ENCODE measurements around the gene GSTA5.
"Not testable (repeated sequence)": the region's sequence is repeated elsewhere in the genome, so short reads cannot be mapped to it uniquely, and the experiment has no call there.

The GSTA5 gene

DNA sequence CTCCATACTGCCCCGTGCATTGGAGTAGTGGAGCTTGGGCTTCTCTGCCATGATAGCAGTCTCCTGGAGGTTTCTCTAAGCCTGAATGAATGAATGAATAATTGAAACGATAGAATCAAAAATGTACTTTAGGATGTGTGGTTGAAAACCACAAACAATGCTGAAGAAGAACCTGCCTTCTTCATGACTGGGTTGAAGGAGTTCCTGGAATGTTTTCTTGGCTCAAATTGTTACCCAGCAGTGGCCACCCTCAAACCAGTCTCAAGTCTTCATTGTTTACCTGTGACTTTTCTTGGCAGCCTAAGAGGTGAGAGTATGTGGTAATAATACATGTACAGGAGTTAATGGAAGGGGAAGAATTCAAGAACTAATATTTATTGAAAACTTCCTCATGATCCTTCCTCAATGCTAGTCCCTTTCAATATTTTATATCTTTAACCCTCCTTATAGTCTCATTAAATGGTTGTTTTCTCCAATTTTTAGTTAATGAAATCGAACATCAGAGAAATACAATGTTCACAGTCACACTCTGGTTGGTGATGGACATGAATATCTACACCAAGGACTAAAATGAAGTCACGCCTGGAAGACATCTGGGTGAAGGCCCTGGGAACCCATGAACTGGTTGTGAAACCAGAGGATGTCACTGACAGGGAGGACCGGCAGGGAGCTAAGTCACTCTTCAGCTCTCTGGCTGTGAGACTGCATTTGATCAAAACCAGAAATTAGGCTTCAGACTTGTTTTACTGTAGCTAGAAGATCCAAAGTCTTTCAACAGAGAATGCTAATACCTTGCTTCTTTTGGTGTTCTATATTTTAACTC is at the start of gene GSTA5:
GSTA5 (minus strand) TSS at position 51 of the 823 bp plus-strand sequence.
- Mint-ChIP-seq H3K9me3 (no peaks in the 10 kb centered on the region), H3K27ac (no peak within 1 kb of the TSS), H3K4me1 (ENCODE audit: low read depth) (no peaks in the 10 kb centered on the region), H3K27me3 (ENCODE audit: low read depth) (peaks cover 22% of the 10 kb centered on the region), H3K36me3 (ENCODE audit: low read depth) (no peaks in the 10 kb centered on the region), H3K4me3 (no peak within 1 kb of the TSS)
- no peak for DNase-seq (ENCODE audit: low spot score)

DNA sequence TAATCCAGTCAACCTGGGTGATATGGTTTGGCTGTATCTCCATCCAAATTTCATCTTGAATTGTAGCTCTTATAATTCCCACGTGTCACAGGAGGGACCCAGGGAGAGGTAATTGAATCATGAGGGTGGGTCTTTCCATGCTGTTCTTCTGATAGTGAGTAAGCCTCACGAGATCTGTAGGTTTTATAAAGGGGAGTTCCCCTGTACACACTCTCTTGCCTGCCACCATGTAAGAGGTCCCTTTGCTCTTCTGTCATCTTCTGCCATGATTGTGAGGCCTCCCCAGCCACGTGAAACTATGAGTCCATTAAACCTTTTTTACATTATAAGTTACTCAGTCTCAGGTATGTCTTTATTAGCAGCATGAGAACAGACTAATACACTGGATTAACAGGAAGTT is 49.4 kb upstream of the GSTA5 start:
- no peaks in the 10 kb centered on the region for H3K27me3 Mint-ChIP-seq (ENCODE audit: low read depth)
- no peak for DNase-seq (ENCODE audit: low spot score)
- H3K27ac Mint-ChIP-seq = no peak overlapping the region
- no peak overlapping the region for H3K4me3 Mint-ChIP-seq
- peaks cover 8% of the 10 kb centered on the region for H3K4me1 Mint-ChIP-seq (ENCODE audit: low read depth)
- no peaks in the 10 kb centered on the region for H3K9me3 Mint-ChIP-seq
- H3K36me3 Mint-ChIP-seq (ENCODE audit: low read depth) = no peaks in the 10 kb centered on the region

DNA sequence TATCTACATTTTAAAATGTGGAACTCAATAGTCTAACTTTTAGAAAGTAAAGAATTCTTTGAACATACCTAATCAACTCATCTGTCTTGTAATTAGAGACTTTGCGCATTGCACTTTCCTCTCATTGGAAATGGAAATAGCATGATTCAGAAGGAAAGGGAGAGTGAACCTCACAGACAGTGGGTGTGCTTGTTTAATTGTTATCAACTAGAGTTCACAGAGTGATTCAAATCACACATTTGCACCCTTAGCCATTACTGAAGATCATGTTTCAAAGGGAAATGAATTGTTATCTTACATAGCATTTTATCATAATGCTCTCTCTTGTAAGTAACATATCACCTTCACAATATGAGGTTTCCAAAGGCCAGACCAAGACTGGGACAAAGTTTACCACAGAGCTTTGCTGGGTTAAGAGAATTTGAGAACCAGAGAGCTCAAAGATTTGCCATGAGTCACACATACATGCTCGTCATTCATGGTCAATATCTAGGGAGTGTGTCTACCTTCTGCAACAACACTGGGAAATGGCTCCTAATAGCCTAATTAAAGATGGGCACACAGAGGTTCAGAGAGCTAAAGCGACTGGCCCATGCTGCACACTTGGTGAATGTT is 47.4 kb upstream of the GSTA5 start:
- Mint-ChIP-seq H3K27me3 (ENCODE audit: low read depth) (no peaks in the 10 kb centered on the region), H3K9me3 (no peaks in the 10 kb centered on the region), H3K4me3 (no peak overlapping the region), H3K36me3 (ENCODE audit: low read depth) (no peaks in the 10 kb centered on the region), H3K4me1 (ENCODE audit: low read depth) (peaks cover 3% of the 10 kb centered on the region), H3K27ac (no peak overlapping the region)
- DNase-seq (ENCODE audit: low spot score) = peak; percentile 42

DNA sequence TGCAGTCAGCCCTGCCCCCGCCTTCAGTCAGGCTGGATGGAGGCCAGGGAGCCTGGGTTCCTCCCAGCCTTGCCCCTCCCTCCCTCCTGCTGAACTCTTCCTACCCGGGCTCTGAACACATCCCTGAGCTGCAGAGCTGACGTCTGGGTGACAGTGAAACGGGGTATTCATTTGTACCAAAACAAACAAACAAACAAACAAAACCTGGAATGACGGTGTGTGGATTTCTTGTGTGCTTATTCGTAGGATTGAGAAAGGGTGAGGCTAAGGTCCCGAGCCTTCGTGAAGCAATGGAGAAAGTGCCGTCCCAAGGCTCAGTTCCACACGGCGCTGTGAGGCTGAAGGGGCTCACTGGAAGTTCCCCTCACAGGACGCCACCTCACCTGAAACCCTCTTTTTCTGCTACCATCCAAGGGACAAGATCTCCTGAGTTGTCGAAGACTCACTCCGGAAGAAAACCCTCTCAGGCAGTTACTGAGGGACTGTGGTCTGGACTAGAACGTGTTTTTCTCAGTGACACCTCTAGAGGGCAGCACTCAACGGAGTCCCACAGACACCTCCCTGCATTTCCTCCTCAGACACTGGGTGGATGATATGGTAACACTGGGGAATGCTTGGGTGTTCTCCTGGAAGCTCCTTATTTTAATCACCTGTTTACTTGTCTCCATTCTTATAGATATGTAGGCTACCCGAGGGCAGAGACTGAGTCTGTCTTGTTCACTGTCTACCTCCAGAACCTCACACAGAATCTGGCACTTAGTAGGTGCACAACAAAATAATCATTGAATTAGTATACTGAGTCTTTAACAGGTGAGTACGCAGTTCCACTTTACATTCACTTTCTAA is 41.6 kb upstream of the GSTA5 start:
- peak; percentile 64 for DNase-seq (ENCODE audit: low spot score)
- Mint-ChIP-seq H3K9me3 (no peaks in the 10 kb centered on the region), H3K4me1 (ENCODE audit: low read depth) (peaks cover 10% of the 10 kb centered on the region), H3K36me3 (ENCODE audit: low read depth) (no peaks in the 10 kb centered on the region), H3K27ac (no peak overlapping the region), H3K27me3 (ENCODE audit: low read depth) (no peaks in the 10 kb centered on the region), H3K4me3 (peak overlapping the region; percentile 82)

DNA sequence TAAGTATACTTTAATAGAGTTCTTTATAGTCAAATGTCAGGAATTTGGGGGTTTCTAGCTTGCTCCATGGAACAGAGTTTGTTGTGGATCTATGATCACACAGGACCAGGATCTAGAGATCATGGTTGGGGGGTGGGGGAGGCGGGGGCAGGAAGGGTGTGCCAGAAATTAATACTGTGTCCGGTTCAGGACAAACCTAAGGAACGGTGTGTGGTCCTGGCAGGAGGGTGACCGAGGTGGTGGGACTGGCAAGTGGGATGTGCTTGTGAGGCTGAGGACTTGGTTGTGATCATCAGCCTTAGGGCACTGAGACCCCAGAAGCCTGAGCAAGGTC is 41.0 kb upstream of the GSTA5 start:
- H3K27me3 Mint-ChIP-seq (ENCODE audit: low read depth) = no peaks in the 10 kb centered on the region
- H3K9me3 Mint-ChIP-seq = no peaks in the 10 kb centered on the region
- H3K4me3 Mint-ChIP-seq = peak overlapping the region; percentile 82
- H3K4me1 Mint-ChIP-seq (ENCODE audit: low read depth) = peaks cover 14% of the 10 kb centered on the region
- no peak overlapping the region for H3K27ac Mint-ChIP-seq
- no peak for DNase-seq (ENCODE audit: low spot score)
- no peaks in the 10 kb centered on the region for H3K36me3 Mint-ChIP-seq (ENCODE audit: low read depth)

DNA sequence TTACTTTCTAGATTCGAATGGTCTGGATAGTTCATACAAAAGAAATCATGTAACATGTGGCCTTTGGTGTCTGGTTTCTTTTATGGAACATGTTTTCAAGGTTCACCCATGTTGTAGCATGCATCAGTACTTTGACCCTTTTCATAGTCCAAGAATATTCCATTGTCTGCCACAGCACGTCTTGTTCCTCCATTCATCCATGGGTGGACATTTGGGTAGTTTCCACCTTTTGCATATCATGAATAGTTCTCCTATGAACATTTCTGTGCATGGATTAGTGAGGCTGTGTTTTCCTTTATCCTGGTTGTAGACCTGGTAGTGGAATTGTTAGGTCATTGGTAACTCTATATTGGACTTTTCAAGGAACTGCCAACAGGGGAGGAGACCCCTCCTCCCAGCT is 37.2 kb upstream of the GSTA5 start:
- Mint-ChIP-seq H3K9me3 (no peaks in the 10 kb centered on the region), H3K36me3 (ENCODE audit: low read depth) (no peaks in the 10 kb centered on the region), H3K27ac (no peak overlapping the region), H3K27me3 (ENCODE audit: low read depth) (peaks cover 11% of the 10 kb centered on the region), H3K4me3 (no peak overlapping the region), H3K4me1 (ENCODE audit: low read depth) (peaks cover 14% of the 10 kb centered on the region)
- no peak for DNase-seq (ENCODE audit: low spot score)

DNA sequence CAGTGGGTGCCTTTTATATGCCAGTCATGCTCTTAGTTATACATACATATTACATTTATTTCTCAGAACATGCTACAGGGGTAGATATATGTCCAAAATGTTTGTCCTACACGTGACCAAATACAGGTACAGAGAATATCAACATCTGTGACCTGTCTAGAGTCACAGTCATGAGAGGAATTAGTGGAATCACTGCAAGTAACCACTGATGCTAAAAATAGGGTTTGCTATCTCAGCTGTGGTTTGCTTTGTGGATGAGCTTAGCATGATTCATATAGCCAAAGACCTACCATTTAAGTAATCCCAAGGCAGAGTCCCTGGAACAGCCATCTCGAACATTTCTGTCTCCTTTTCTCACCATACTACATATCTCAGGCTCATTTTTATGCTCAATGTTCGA is 36.6 kb upstream of the GSTA5 start:
- Mint-ChIP-seq H3K27ac (no peak overlapping the region), H3K4me3 (no peak overlapping the region), H3K9me3 (no peaks in the 10 kb centered on the region), H3K27me3 (ENCODE audit: low read depth) (peaks cover 13% of the 10 kb centered on the region), H3K36me3 (ENCODE audit: low read depth) (no peaks in the 10 kb centered on the region), H3K4me1 (ENCODE audit: low read depth) (peaks cover 12% of the 10 kb centered on the region)
- DNase-seq (ENCODE audit: low spot score) = peak; percentile 14

DNA sequence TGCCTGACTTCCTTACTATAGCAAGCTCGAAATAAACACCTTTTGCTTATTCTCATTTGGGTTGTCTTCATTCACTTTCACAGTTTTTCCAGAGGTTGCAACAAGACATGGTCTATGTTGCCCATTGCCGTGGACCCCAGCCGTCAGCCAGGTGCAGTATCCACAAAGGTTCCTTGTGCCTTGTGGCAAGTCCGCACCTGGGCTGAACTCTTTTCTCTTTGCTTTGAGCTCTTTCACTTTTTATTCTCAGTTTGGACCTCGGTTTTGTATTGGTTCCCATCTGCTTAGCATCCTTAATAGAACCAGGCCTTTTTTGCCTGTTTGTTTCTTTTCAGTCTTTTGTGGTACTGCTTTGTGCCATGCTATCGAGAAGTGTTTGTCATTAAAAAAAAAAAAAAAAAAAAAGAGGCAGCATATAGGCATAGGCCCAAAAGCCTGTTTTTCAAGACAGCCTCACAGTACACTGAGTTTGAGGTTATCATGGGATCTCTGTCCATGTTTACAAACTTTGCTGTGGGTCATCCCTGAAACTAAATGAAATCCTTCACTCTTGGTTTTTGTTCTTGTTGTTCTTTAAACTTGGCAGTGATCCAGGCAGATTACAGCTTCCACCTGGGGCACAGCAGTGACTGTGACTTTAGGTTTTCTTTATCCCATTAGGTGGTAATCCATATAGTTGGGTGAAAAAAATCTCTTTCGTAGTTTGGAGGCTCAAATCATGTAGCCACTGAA is 35.6 kb upstream of the GSTA5 start:
- H3K36me3 Mint-ChIP-seq (ENCODE audit: low read depth) = no peaks in the 10 kb centered on the region
- H3K9me3 Mint-ChIP-seq = no peaks in the 10 kb centered on the region
- H3K4me1 Mint-ChIP-seq (ENCODE audit: low read depth) = peaks cover 11% of the 10 kb centered on the region
- DNase-seq (ENCODE audit: low spot score) = no peak
- no peak overlapping the region for H3K4me3 Mint-ChIP-seq
- H3K27ac Mint-ChIP-seq = no peak overlapping the region
- H3K27me3 Mint-ChIP-seq (ENCODE audit: low read depth) = peaks cover 20% of the 10 kb centered on the region

DNA sequence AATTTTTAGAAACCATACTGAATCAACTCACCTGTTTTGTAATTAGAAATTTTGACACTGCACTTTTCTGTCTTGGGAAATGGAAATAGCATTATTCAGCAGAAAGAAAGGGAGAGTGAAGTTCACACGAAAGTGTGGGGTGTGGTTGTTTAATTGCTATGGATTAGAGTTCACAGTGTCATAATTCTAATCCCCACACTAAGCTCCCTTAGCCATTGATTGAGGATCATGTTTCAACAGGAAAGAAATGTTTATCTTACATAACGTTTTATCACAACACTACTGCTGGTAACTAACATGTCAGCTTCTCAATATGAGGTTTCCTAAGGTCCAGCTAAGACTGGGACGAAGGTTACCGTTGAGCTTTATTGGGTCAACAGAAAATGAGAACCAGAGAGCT is 31.4 kb upstream of the GSTA5 start:
- no peak overlapping the region for H3K27ac Mint-ChIP-seq
- no peaks in the 10 kb centered on the region for H3K9me3 Mint-ChIP-seq
- no peak overlapping the region for H3K4me3 Mint-ChIP-seq
- no peaks in the 10 kb centered on the region for H3K36me3 Mint-ChIP-seq (ENCODE audit: low read depth)
- H3K27me3 Mint-ChIP-seq (ENCODE audit: low read depth) = peaks cover 21% of the 10 kb centered on the region
- no peak for DNase-seq (ENCODE audit: low spot score)
- H3K4me1 Mint-ChIP-seq (ENCODE audit: low read depth) = peaks cover 2% of the 10 kb centered on the region

DNA sequence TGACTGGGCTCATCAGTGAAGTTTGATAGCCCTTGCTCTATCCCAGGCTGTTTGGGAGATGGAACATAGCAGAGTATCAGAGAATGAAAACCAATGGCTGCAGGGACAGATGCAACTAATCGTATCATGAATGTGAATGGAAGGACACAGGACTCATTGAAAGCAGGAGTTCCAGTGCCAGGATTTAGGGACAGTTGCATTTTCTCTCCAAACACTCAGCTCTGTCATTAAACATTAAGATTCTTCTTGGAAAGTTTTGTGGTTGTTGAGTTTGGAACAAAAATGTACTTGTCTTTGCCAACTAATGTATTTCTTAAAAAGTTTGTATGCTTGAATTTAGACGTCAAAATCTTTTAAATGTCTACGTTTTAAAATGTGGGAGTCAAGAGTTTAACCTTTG is 31.0 kb upstream of the GSTA5 start:
- no peaks in the 10 kb centered on the region for H3K4me1 Mint-ChIP-seq (ENCODE audit: low read depth)
- H3K9me3 Mint-ChIP-seq = no peaks in the 10 kb centered on the region
- H3K27ac Mint-ChIP-seq = no peak overlapping the region
- no peaks in the 10 kb centered on the region for H3K36me3 Mint-ChIP-seq (ENCODE audit: low read depth)
- no peak for DNase-seq (ENCODE audit: low spot score)
- H3K4me3 Mint-ChIP-seq = no peak overlapping the region
- peaks cover 21% of the 10 kb centered on the region for H3K27me3 Mint-ChIP-seq (ENCODE audit: low read depth)

DNA sequence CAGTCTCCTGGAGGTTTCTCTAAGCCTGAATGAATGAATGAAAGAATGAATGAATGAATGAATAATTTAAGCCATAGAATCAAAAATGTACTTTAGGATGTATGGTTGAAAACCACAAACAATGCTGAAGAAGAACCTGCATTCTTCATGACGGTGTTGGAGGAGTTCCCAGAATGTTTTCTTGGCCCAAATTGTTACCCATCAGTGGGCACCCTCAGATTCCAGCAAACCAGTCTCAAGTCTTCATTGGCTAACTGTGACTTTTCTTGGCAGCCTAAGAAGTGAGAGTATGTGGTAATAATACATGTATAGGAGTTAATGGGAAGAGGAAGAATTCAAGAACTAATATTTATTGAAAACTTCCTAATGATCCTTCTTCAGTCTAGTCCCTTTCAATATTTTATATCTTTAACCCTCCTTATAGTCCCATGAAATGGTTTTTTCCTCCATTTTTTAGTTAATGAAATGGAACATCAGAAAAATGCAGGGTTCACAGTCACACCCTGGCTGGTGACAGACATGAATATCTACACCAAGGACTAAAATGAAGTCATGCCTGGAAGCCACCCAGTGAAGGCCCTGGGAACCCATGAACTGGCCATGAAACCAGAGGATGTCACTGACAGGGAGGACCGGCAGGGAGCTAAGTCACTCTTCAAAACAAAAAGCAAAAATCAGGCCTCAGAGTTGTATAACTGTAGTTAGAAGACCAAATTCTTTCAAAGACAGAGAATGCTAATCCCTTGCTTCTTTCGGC is 29.9 kb upstream of the GSTA5 start:
- H3K27me3 Mint-ChIP-seq (ENCODE audit: low read depth) = peaks cover 18% of the 10 kb centered on the region
- not testable (repeated sequence) for H3K27ac Mint-ChIP-seq; H3K4me1 Mint-ChIP-seq (ENCODE audit: low read depth); DNase-seq (ENCODE audit: low spot score); H3K36me3 Mint-ChIP-seq (ENCODE audit: low read depth); H3K9me3 Mint-ChIP-seq; H3K4me3 Mint-ChIP-seq

DNA sequence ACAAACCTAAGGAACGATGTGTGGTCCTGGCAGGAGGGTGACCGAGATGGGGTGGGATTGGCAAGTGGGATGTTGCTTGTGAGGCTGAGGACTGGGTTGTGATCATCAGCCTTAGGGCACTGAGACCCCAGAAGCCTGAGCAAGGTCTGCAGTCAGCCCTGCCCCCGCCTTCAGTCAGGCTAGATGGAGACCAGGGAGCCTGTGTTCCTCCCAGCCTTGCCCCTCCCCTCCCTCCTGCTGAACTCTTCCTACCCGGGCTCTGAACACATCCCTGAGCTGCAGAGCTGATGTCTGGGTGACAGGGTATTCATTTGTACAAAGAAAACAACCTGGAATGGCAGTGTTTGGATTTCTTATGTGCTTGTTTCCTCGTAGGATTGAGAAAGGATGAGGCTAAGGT is 28.3 kb upstream of the GSTA5 start:
- H3K9me3 Mint-ChIP-seq; H3K4me3 Mint-ChIP-seq; H3K36me3 Mint-ChIP-seq (ENCODE audit: low read depth); H3K27ac Mint-ChIP-seq; H3K4me1 Mint-ChIP-seq (ENCODE audit: low read depth); DNase-seq (ENCODE audit: low spot score): not testable (repeated sequence)
- H3K27me3 Mint-ChIP-seq (ENCODE audit: low read depth) = peaks cover 29% of the 10 kb centered on the region

DNA sequence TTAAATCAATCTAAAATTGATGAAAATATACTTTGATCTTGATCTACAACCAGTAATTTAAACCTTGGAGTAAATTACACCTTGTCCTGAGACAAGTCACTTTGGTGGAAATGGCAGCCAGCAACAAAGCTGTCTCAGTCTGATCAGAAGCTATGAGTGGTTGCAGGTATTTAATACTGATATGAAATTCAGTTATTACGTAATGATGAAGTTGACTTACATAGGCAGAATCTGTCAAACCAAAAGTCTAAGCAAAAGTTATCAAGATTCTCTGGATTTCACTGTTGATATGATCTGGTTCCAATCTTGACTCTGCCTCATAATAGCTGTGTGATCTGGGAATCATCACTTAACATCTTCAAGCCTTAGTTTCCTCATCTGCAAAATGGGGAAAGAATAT is 27.6 kb upstream of the GSTA5 start:
- Mint-ChIP-seq H3K4me1 (ENCODE audit: low read depth) (no peaks in the 10 kb centered on the region), H3K4me3 (no peak overlapping the region), H3K36me3 (ENCODE audit: low read depth) (no peaks in the 10 kb centered on the region), H3K27me3 (ENCODE audit: low read depth) (peaks cover 27% of the 10 kb centered on the region), H3K27ac (no peak overlapping the region), H3K9me3 (no peaks in the 10 kb centered on the region)
- no peak for DNase-seq (ENCODE audit: low spot score)
